A673 (cell line): ENCODE results near the gene JOSD2.

Experiments used
- CTCF ChIP-seq: fragments of 300-800, 200-600 bp; sonication (generic); conservative IDR thresholded peaks from 2 replicates; pipeline ENCODE4 v1.5.1; 2017; ENCODE audit warnings: low read depth, mild to moderate bottlenecking, antibody characterized with exemption, low read length, moderate library complexity, mixed read lengths
- EZH2 ChIP-seq: fragments of 200-600 bp; sonication (generic); IDR thresholded peaks from 2 replicates; pipeline ENCODE4 v1.6.1; 2017; ENCODE audit warnings: borderline replicate concordance, low read depth, mild to moderate bottlenecking, mixed read lengths, antibody characterized with exemption, low read length; ENCODE audit not compliant: poor library complexity, severe bottlenecking

GRCh38 chr19:50497022-50497405, 14.0 kb downstream of the JOSD2 start:
- TF ChIP-seq CTCF (no peak), EZH2 (no peak)
